ENCODE data around the gene GTPBP4. TPM values are rescaled to one million over a fixed set of nuclear protein-coding genes. Genes with fewer than 3 reads are reported as not detected.
"Not testable (repeated sequence)": the region's sequence is repeated elsewhere in the genome, so short reads cannot be mapped to it uniquely, and the experiment has no call there.

GTPBP4 gene
- total RNA-seq, 1 experiment from 2014 or later: 44.6 TPM

GRCh38 chr10:1009071-1009494 lies 20.8 kb downstream of the GTPBP4 start:
- ATAC-seq (no peak), DNase-seq (no peak)
- Histone ChIP-seq H3F3A (ENCODE audit: low read length, unreplicated experiment) (no peaks in the 10 kb centered on the region), H3K79me2 (ENCODE audit: low read length) (no peaks in the 10 kb centered on the region; the same call in 1 of the 2 replicates), H4K20me1 (ENCODE audit: low read length) (no peaks in the 10 kb centered on the region), H2AFZ (ENCODE audit: low read length) (no peak overlapping the region), H3K9me3 (ENCODE audit: low read length) (no peaks in the 10 kb centered on the region), H3K4me1 (ENCODE audit: insufficient read depth, low read length) (no peaks in the 10 kb centered on the region), H3K9me2 (replicated peaks; ENCODE audit: low read length) (no peaks in the 10 kb centered on the region), H3K36me3 (ENCODE audit: low read depth, low read length) (peaks cover 16% of the 10 kb centered on the region), H3K4me2 (ENCODE audit: low read length) (no peak overlapping the region), H3K4me3 (ENCODE audit: low read length) (no peak overlapping the region), H3K9ac (ENCODE audit: low read length) (no peak overlapping the region), H3K27me3 (ENCODE audit: low read length) (no peaks in the 10 kb centered on the region), H3K27ac (ENCODE audit: low read length) (no peak overlapping the region)
- POLR2A ChIA-PET (ENCODE audit: unreplicated experiment): no interaction called here
- CTCF ChIA-PET: no interaction called here
- no peak for TF ChIP-seq EZH2phosphoT487 (IDR thresholded peaks at IDR 0.05; ENCODE audit: borderline replicate concordance, low read length)
- no peak for TF ChIP-seq EZH2 (IDR thresholded peaks at IDR 0.05; ENCODE audit: low read length, unreplicated experiment)
- TF ChIP-seq CTCF (conservative IDR thresholded peaks at IDR 0.05; ENCODE audit: low read depth, low read length): no peak
- no TSS peak for BruUV-seq (replicated peaks)
- intact Hi-C loops (cut with micrococcal nuclease): no loop called here

- H3K9me2 ChIP-seq (replicated peaks; ENCODE audit: low read length); DNase-seq; H3K9me3 ChIP-seq (ENCODE audit: low read length); H3F3A ChIP-seq (ENCODE audit: low read length, unreplicated experiment); BruUV-seq (replicated peaks); H3K27me3 ChIP-seq (ENCODE audit: low read length); ATAC-seq; H3K79me2 ChIP-seq (ENCODE audit: low read length); CTCF ChIA-PET; H3K4me3 ChIP-seq (ENCODE audit: low read length); POLR2A ChIA-PET (ENCODE audit: unreplicated experiment); intact Hi-C loops (cut with micrococcal nuclease); H2AFZ ChIP-seq (ENCODE audit: low read length); H3K4me2 ChIP-seq (ENCODE audit: low read length); H3K27ac ChIP-seq (ENCODE audit: low read length); H3K4me1 ChIP-seq (ENCODE audit: insufficient read depth, low read length); H4K20me1 ChIP-seq (ENCODE audit: low read length); H3K9ac ChIP-seq (ENCODE audit: low read length): not testable (repeated sequence)
- H3K36me3 ChIP-seq (ENCODE audit: low read depth, low read length): peaks cover 16% of the 10 kb centered on the region
Observed at GRCh38 chr10:1009947-1010346, 21.7 kb downstream of the GTPBP4 start.

DNA sequence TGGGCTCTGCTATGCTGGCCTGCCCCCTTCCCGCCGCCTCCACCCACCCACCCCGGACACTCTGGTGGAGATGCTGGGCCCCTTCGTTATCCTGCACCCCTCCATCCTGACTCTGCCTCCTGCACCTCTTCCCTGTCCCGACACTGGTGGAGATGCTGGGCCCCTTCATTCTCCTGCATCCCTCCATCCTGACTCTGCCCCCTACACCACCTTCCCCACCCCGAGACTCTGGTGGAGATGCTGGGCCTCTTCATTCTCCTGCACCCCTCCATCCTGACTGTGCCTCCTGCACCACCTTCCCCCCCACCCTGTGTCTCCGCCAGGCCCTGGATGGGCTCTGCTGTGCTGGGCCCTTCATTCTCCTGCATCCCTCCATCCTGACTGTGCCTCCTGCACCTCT lies 22.5 kb downstream of the GTPBP4 start:
- Histone ChIP-seq H2AFZ (ENCODE audit: low read length) (no peak overlapping the region), H3K27ac (ENCODE audit: low read length) (no peak overlapping the region), H3K36me3 (ENCODE audit: low read depth, low read length) (peaks cover 15% of the 10 kb centered on the region), H3K4me3 (ENCODE audit: low read length) (no peak overlapping the region), H3K79me2 (ENCODE audit: low read length) (no peaks in the 10 kb centered on the region), H3F3A (ENCODE audit: low read length, unreplicated experiment) (no peaks in the 10 kb centered on the region), H3K9me3 (ENCODE audit: low read length) (no peaks in the 10 kb centered on the region), H3K4me1 (ENCODE audit: insufficient read depth, low read length) (no peaks in the 10 kb centered on the region), H4K20me1 (ENCODE audit: low read length) (no peaks in the 10 kb centered on the region), H3K27me3 (ENCODE audit: low read length) (no peaks in the 10 kb centered on the region), H3K4me2 (ENCODE audit: low read length) (no peak overlapping the region), H3K9ac (ENCODE audit: low read length) (no peak overlapping the region), H3K9me2 (replicated peaks; ENCODE audit: low read length) (no peaks in the 10 kb centered on the region)
- ATAC-seq (no peak), DNase-seq (no peak)
- intact Hi-C loops (cut with micrococcal nuclease): no loop called here
- no TSS peak for BruUV-seq (replicated peaks)
- ChIA-PET CTCF (no interaction called here), POLR2A (ENCODE audit: unreplicated experiment) (no interaction called here)
- TF ChIP-seq EZH2 (IDR thresholded peaks at IDR 0.05; ENCODE audit: low read length, unreplicated experiment) (no peak), CTCF (conservative IDR thresholded peaks at IDR 0.05; ENCODE audit: low read depth, low read length) (no peak), EZH2phosphoT487 (IDR thresholded peaks at IDR 0.05; ENCODE audit: borderline replicate concordance, low read length) (no peak)
